HG03139 (cell line): ENCODE results near the gene RNGTT.

Experiments used
- ATAC-seq: cut with Tn5 transposase; IDR thresholded peaks from one replicate; pipeline ENCODE4 v1.9.1; 2021; ENCODE audit not compliant: unreplicated experiment

Gene RNGTT

GRCh38 chr6:88670369-88670768, 293.0 kb downstream of the RNGTT start:
- no peak for ATAC-seq

DNA sequence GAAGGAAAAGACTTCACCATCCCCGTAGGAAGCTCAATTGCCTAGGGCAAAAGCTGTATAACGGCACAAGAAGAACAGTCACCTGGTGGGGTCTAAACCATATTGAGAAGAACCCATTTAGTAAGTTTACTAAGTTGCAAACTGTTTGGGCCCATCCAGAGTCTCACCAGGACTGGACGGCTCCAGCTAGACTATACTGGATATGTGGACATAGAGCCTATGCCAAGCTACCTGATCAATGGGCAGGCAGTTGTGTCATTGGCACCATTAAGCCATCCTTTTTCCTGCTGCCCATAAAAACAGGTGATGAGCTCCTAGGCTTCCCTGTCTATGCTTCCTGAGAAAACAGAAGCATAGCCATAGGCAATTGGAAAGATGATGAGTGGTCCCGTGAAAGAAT, 293.9 kb downstream of the RNGTT start:
- no peak for ATAC-seq

GRCh38 chr6:88666901-88667300, 296.5 kb downstream of the RNGTT start:
- no peak for ATAC-seq

DNA sequence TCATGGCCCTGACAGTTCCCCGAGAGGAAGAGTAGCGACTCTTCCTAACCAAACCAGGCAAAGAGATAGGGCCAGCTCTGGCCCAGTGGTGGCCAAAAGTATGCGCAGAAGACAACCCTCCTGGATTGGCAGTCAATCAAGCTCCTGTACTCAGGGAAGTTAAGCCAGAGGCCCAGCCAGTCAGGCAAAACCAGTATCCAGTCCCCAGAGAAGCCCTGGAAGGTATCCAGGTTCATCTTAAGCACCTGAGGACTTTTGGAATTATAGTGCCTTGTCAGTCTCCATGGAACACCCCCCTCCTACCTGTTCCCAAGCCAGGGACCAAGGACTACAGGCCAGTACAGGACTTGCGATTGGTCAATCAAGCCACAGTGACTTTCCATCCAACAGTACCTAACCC, 298.3 kb downstream of the RNGTT start:
- no peak for ATAC-seq

GRCh38 chr6:88663801-88664200, 299.6 kb downstream of the RNGTT start:
- no peak for ATAC-seq

DNA sequence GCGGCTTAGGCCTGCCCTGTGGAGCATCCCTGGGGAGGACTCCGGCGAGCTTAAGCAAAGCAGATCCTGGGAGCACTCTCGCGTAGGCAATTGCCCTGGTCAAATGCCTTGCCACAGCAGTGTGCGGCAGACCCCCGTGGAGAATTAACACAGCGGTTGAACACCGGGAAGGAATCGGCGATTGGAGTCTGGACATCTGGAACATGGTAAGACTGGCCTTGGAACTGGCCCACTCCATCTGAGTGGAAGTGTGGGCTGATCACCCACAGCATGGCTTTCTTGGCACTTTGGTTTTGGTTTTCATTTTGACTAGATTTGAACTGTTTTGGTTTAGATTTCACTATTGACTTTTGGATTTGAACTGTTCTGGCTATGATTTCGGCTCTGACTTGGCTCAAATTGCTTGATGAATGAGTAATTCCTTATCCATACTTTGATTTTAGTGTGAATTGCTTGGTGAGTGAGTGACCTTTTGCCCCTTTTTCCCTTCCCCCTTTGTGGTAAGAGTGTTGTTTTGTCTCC, 300.7 kb downstream of the RNGTT start:
- ATAC-seq, result no peak

DNA sequence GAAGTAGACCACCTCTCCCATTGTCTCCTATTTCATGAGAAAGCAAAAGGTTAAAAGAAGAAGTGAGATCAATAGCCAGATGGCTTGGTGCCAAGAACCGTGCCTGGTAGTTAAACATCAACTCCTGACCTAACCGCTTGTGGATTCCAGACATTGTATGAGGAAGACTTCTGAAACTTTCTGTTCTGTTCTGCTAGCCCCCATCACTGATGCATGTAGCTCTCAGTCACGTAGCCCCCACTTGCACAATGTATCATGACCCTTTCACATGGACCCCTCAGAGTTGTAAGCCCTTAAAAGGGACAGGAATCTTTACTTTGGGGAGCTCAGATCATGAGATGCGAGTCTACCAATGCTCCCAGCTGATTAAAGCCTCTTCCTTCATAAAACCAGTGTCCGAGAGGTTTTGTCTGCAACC, 301.2 kb downstream of the RNGTT start:
- ATAC-seq, result no peak

DNA sequence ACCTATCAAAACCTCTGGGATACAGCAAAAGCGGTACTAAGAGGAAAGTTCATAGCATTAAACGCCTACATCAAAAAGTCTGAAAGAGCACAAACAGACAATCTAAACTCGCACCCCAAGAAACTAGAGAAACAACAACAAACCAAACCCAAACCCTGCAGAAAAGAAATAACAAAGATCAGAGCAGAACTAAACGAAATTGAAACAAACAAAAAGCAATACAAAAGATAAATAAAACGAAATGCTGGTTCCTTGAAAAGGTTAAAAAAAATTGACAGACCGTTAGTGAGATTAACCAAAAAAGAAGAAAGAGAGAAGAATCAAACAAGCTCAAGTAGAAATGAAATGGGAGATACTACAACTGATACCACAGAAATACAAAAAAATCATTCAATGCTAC, 302.3 kb downstream of the RNGTT start:
- ATAC-seq, result no peak

DNA sequence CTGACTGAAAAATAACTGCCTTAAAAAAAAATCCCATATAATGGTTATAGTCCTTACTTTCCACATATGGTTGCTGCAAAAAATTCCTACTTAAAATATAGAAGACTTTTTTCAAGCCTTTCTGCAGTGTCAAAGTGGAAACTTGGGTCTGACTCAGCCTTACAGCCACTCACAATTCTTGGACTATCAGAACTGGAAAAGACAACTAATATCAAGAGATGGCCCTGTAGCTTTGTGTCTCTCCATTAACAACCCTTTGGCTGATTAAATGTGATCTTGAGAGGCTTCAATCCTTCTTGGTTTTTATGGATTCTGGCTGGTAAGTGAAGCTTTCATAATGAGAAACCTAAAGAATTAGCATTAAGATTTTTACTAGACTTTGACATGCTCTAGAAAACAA, 307.8 kb downstream of the RNGTT start:
- ATAC-seq, result no peak

DNA sequence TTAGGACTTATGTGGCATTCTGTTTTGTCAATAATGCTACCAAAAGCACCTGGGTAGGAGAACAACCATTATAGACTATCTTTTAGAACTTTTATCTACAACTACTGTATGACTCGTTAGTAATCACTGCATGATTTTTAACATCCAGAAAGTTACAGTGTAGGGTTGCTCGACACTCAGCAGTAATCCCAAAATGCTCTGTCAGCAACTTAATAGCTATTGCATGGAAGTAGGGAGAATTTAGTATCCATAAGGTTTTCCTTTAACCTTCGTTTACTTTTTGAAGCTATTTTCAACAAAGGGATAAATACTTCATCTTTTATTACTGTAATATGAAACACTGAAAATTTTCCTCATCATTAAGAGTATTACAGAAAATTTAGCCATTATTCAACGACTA, 309.5 kb downstream of the RNGTT start:
- no peak for ATAC-seq

DNA sequence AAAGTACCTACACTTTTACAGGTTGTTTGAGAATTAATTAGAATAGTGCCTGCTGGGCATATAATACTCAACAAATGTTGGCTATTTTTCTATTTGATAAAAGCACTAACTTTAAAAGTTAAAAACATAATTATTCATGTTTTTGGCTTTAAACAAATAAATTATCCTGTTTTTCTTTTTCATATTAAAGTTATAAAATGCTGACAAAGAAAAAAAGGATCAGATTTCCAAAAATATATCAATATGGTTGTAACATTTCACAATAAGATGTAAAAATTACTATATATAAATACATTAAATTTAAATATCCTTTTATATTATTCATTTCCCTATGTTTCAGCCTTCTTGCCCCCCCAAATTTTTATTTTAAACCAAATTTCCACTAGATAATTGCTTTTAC, 312.0 kb downstream of the RNGTT start:
- no peak for ATAC-seq

GRCh38 chr6:88650979-88651378, 312.4 kb downstream of the RNGTT start:
- no peak for ATAC-seq

GRCh38 chr6:88650029-88650619, 313.3 kb downstream of the RNGTT start:
- ATAC-seq, result peak; percentile 91

GRCh38 chr6:88641178-88641903, 322.1 kb downstream of the RNGTT start:
- peak; percentile 85 for ATAC-seq

- no peak for ATAC-seq
These were observed 325.5 kb downstream of the RNGTT start for GRCh38 chr6:88637761-88638545.

DNA sequence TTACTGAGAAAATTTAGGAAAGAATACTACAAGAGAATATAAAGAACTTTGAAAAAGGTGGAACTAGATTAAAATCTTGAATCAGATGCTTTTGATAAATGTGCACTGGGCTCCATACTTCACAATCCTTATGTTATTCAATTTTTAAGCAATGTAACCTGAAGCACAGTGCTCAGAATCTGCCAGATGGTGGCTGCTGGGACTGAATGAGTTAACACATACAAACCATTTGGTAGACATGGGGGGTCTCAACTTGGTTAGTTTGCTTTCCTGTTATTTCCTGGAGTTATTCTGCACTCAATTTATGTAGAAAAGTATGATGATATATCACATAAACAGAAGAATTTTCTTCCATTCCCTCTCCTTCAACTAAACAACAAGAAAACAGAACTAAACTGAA, 326.5 kb downstream of the RNGTT start:
- no peak for ATAC-seq

DNA sequence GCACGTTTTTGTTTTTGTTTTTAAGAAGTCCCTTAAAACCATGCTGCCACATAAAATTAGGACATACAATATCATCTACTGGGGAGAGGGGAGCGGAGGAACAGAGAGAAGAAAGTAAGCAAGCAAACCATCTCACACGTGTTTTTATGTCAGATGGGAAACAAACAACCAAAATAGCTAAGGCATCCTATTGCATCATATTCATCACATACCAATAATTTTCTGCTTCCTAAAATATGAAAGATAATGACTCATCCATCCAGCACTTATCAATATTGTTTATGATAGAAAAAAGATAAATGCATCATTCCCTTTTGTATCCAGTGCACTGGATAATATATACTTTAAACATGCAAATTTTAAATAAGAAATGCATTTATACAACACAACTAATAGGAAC, 329.6 kb downstream of the RNGTT start:
- no peak for ATAC-seq

DNA sequence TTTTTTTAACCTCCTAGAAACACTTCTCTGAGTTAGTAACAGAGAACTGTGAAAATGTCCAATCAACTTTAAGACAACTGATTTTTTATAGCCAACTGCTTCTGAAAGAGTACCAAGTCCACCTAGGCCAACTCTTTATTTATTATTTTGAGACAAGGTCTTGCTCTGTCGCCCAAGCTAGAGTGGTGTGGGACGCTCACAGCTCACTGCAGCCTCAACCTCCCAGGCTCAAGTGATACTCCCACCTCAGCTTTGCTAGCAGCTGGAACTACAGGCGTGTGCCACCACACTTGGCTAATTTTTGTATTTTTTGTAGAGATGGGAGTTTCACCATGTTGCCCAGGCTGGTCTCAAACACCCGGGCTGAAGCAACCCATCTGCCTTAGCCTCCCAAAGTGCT, 331.6 kb downstream of the RNGTT start:
- ATAC-seq, result no peak

DNA sequence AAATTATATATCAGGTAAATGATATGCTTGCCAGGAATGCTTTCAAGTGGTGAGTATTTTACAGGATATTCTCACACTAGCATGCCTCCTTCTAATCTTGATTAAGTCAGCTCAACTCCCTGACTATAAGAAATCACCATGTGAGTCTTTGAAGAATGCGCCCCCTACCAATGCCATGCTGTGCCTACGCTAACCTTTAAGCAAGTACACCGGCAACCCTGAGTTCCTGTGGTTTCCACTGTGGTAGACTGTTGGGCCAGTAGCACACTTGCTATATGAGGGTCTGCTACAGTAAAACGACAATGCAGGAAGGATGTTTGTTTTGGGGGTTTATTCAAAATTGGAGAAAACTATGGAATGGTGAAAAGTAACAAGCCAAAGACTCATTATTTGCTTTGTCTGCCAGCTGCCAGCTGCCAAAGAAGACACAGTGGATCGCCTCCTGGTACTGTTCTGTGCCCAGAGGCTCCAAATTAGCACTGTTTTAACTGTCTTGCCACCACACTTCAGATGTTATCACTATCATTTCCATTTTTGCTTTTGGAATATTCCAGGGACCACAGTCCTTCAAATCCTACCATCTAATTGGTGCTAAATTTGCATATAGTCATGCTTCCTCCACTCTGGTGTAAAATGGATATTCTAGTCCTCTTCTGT, 333.5 kb downstream of the RNGTT start:
- no peak for ATAC-seq

- ATAC-seq, result no peak
These were observed 337.0 kb downstream of the RNGTT start for GRCh38 chr6:88626460-88626859.

DNA sequence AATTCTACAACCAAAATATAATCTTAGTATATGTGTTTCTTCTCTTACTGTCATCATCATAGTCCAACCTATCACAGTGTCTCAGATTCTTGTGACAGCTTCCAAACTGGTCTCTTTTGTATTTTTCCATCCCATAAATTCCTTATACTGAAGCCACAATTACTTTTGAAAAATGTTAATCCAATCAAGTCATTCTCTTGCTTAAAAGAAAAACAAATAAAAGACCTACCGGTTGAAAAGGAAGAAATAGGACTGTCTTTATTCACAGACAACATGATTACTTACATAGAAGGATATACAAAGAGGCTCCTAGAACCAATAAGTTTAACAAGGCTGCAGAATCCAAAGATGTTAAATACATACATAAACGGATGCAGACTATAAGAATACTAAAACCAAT, 339.9 kb downstream of the RNGTT start:
- ATAC-seq, result no peak
